GM21737 (cell line): Measurements from ENCODE around the gene MLXIPL.
"Not testable (repeated sequence)": the region's sequence is repeated elsewhere in the genome, so short reads cannot be mapped to it uniquely, and the experiment has no call there.

Source experiments
- ATAC-seq: cut with Tn5 transposase; IDR thresholded peaks from one replicate; pipeline ENCODE4 v1.9.1; 2021; ENCODE audit warnings: mild to moderate bottlenecking, moderate library complexity; ENCODE audit not compliant: unreplicated experiment

Gene MLXIPL

GRCh38 chr7:73556208-73557107 is 67.9 kb downstream of the MLXIPL start:
- no peak for ATAC-seq

GRCh38 chr7:73555411-73555982 is 68.8 kb downstream of the MLXIPL start:
- no peak for ATAC-seq

- ATAC-seq = not testable (repeated sequence)
These were observed 74.2 kb downstream of the MLXIPL start for GRCh38 chr7:73550093-73550492.

- ATAC-seq = no peak
These were observed 75.1 kb downstream of the MLXIPL start for GRCh38 chr7:73549176-73549575.

- ATAC-seq = no peak
These were observed 76.5 kb downstream of the MLXIPL start for GRCh38 chr7:73547841-73548240.

GRCh38 chr7:73544678-73545077 is 79.6 kb downstream of the MLXIPL start:
- no peak for ATAC-seq
